CD14-positive monocyte (primary cell): ENCODE results near the gene C1orf105. TPM values are rescaled to one million over a fixed set of nuclear protein-coding genes. Genes with fewer than 3 reads are reported as not detected.
A peak's percentile ranks its signal among the peaks of the same experiment; 100 is the strongest.

Experiments used
- DNase-seq, 3 donors: peaks; one replicate each; pipeline ENCODE4 v3.0.0-alpha.2; 2011 to 2022
- H2AFZ ChIP-seq: 2 replicates; pipeline ENCODE4 v1.6.0; 2012; ENCODE audit warnings: mild to moderate bottlenecking, low read depth, low read length, inconsistent platforms; ENCODE audit not compliant: insufficient read depth, poor library complexity, severe bottlenecking
- H3K27ac ChIP-seq, 2 donors: 1 replicate in 1 of 2; 2 replicates in 1 of 2; pipeline ENCODE4 v1.5.1; 2012 to 2013; ENCODE audit warnings: low read length in 2 of 2, control low read depth in 1 of 2, inconsistent platforms in 1 of 2, low read depth in 1 of 2, mild to moderate bottlenecking in 1 of 2
- H3K27me3 ChIP-seq, 2 donors: one replicate each; pipeline versions ENCODE4 v1.6.0 to v1.6.1; 2011 to 2013; ENCODE audit warnings: low read length in 2 of 2; ENCODE audit not compliant: control insufficient read depth in 2 of 2, insufficient read depth in 2 of 2
- H3K36me3 ChIP-seq, 2 donors: replicated peaks in 1 of 2; 1 replicate in 1 of 2; 2 replicates in 1 of 2; pipeline versions ENCODE4 v1.5.1 to v1.6.1; 2012 to 2013; ENCODE audit warnings: low read length in 2 of 2, control low read depth in 1 of 2, inconsistent platforms in 1 of 2, mild to moderate bottlenecking in 1 of 2; ENCODE audit not compliant: insufficient read depth in 2 of 2, control insufficient read depth in 1 of 2
- H3K4me1 ChIP-seq, 2 donors: 1 replicate in 1 of 2; 2 replicates in 1 of 2; pipeline versions ENCODE4 v1.5.1 to v1.6.1; 2012 to 2013; ENCODE audit warnings: low read length in 2 of 2, control low read depth in 1 of 2, inconsistent platforms in 1 of 2, mild to moderate bottlenecking in 1 of 2, moderate library complexity in 1 of 2; ENCODE audit not compliant: insufficient read depth in 2 of 2, control insufficient read depth in 1 of 2
- H3K4me2 ChIP-seq: replicated peaks from 2 replicates; pipeline ENCODE3; 2012; ENCODE audit warnings: low read length, moderate library complexity, mild to moderate bottlenecking; ENCODE audit not compliant: poor library complexity, severe bottlenecking; ENCODE audit errors: extremely low read depth
- H3K4me3 ChIP-seq, 3 experiments: fragments of 200-600 bp in 1 of 3; sonication (generic) in 1 of 3; replicated peaks in 1 of 3; 1 replicate in 2 of 3; 2 replicates in 1 of 3; pipeline ENCODE4 v1.5.1; 2011 to 2013; ENCODE audit warnings: low read length in 3 of 3, mild to moderate bottlenecking in 3 of 3, control low read depth in 2 of 3, low read depth in 2 of 3, inconsistent platforms in 1 of 3, moderate library complexity in 1 of 3
- H3K79me2 ChIP-seq: 2 replicates; pipeline ENCODE4 v1.6.0; 2012; ENCODE audit warnings: mild to moderate bottlenecking, control low read depth, inconsistent platforms, low read length, moderate library complexity; ENCODE audit not compliant: insufficient read depth
- H3K9ac ChIP-seq: 2 replicates; pipeline ENCODE4 v1.6.0; 2017; ENCODE audit warnings: low read length, mild to moderate bottlenecking; ENCODE audit not compliant: insufficient read depth, poor library complexity, severe bottlenecking
- H3K9me3 ChIP-seq, 2 donors: replicated peaks in 1 of 2; 1 replicate in 1 of 2; 2 replicates in 1 of 2; pipeline versions ENCODE4 v1.5.1 to v1.6.1; 2012 to 2013; ENCODE audit warnings: low read length in 2 of 2, control low read depth in 1 of 2; ENCODE audit not compliant: control insufficient read depth in 1 of 2, insufficient read depth in 1 of 2
- H4K20me1 ChIP-seq: 2 replicates; pipeline ENCODE4 v1.6.0; 2012; ENCODE audit warnings: mild to moderate bottlenecking, low read length, control low read depth, moderate library complexity; ENCODE audit not compliant: insufficient read depth
- H3K27ac Mint-ChIP-seq, 7 donors: one replicate each; pipeline ENCODE4 v1.8.0; 2020; ENCODE audit warnings: mild to moderate bottlenecking in 7 of 7, mixed read lengths in 7 of 7, moderate library complexity in 6 of 7, inconsistent platforms in 2 of 7
- H3K27me3 Mint-ChIP-seq, 3 donors: one replicate each; pipeline ENCODE4 v1.8.0; 2021 to 2022; ENCODE audit warnings: low read depth in 3 of 3, mild to moderate bottlenecking in 3 of 3, mixed read lengths in 3 of 3, moderate library complexity in 3 of 3, inconsistent platforms in 1 of 3
- H3K36me3 Mint-ChIP-seq, 2 donors: one replicate each; pipeline ENCODE4 v1.8.0; 2020; ENCODE audit warnings: mixed read lengths in 2 of 2, inconsistent platforms in 1 of 2, mild to moderate bottlenecking in 1 of 2
- H3K4me1 Mint-ChIP-seq: one replicate; pipeline ENCODE4 v1.8.0; 2020; ENCODE audit warnings: mild to moderate bottlenecking, mixed read lengths
- H3K4me3 Mint-ChIP-seq, 2 donors: one replicate each; pipeline ENCODE4 v1.8.0; 2020; ENCODE audit warnings: mild to moderate bottlenecking in 2 of 2, mixed read lengths in 2 of 2, moderate library complexity in 1 of 2
- H3K9me3 Mint-ChIP-seq, 7 donors: one replicate each; pipeline ENCODE4 v1.8.0; 2020 to 2022; ENCODE audit warnings: mixed read lengths in 7 of 7, mild to moderate bottlenecking in 6 of 7, moderate library complexity in 6 of 7, inconsistent platforms in 2 of 7
- CTCF ChIP-seq: fragments of 200-600 bp; IDR thresholded peaks from one replicate; pipeline ENCODE4 v1.8.0; 2022; ENCODE audit warnings: antibody characterized with exemption, mild to moderate bottlenecking
- WGBS: methylation state at CpG from one replicate; pipeline ENCODE4 v1.1.5; 2013; ENCODE audit warnings: missing lambda C conversion rate; ENCODE audit not compliant: insufficient coverage; 5-methylcytosine and 5-hydroxymethylcytosine counted together
- intact Hi-C, 2 donors: fragments of 100-400 bp; cut with micrococcal nuclease; formaldehyde crosslinking; loops; one replicate each; pipeline versions ENCODE4 v1.15.0 to v1.15.1; 2023
- polyA plus RNA-seq, 3 donors: library from polyadenylated mRNA; depleted of rRNA in 1 of 3; unstranded in 2 of 3; stranded (reverse) in 1 of 3; fragments of 300-500 nt in 2 of 3; fragments of >200 nt in 1 of 3; fragmentation: Illumina TruSeq in 2 of 3; gene quantifications; 1 replicate in 2 of 3; 2 replicates in 1 of 3; pipeline ENCODE4 v1.2.3, GENCODE V29; 2012 to 2021

C1orf105 gene
- polyA plus RNA-seq, 3 donors = not detected

- Histone ChIP-seq H3K4me3 (no peak overlapping the region), H3K27ac (no peak overlapping the region), H3K4me1 (no peaks in the 10 kb centered on the region), H3K9me3 (no peaks in the 10 kb centered on the region), H4K20me1 (no peaks in the 10 kb centered on the region), H3K79me2 (no peaks in the 10 kb centered on the region), H3K9ac (no peak overlapping the region), H3K36me3 (no peaks in the 10 kb centered on the region), H3K4me2 (no peak overlapping the region), H2AFZ (no peak overlapping the region), H3K27me3 (no peaks in the 10 kb centered on the region)
- no peak for TF ChIP-seq CTCF
- Mint-ChIP-seq H3K36me3 (peaks cover 0 to 3% of the 10 kb centered on the region in 2 donors), H3K4me1 (peaks cover 12% of the 10 kb centered on the region), H3K27me3 (peaks cover 0 to 2% (median 2%) of the 10 kb centered on the region in 3 donors), H3K27ac (peak overlapping the region in 1 of 7 donors; percentile 22), H3K9me3 (peaks cover 0 to 3% (median 0%) of the 10 kb centered on the region in 7 donors), H3K4me3 (no peak overlapping the region)
- no peak for DNase-seq
- intact Hi-C loops = no loop called here
- WGBS = 96% methylated on average over 5 of the region's 9 CpGs
Measured at GRCh38 chr1:172390683-172391551, 29.6 kb upstream of the C1orf105 start.

- H3K27ac Mint-ChIP-seq = no peak overlapping the region
- no peak overlapping the region for H3K4me3 ChIP-seq
- H3K9me3 ChIP-seq = no peaks in the 10 kb centered on the region
- no peak overlapping the region for H3K4me3 Mint-ChIP-seq
- intact Hi-C loops = no loop called here
- H3K27me3 Mint-ChIP-seq = peaks cover 0 to 2% (median 2%) of the 10 kb centered on the region in 3 donors
- H3K4me2 ChIP-seq = no peak overlapping the region
- H3K36me3 Mint-ChIP-seq = peaks cover 0 to 2% of the 10 kb centered on the region in 2 donors
- H4K20me1 ChIP-seq = no peaks in the 10 kb centered on the region
- no peak for TF ChIP-seq CTCF
- WGBS = no CpG with 5 or more reads among the region's 1 CpG
- H3K36me3 ChIP-seq = no peaks in the 10 kb centered on the region
- no peaks in the 10 kb centered on the region for H3K4me1 ChIP-seq
- no peaks in the 10 kb centered on the region for H3K27me3 ChIP-seq
- H3K79me2 ChIP-seq = no peaks in the 10 kb centered on the region
- no peak overlapping the region for H3K27ac ChIP-seq
- H2AFZ ChIP-seq = no peak overlapping the region
- peaks cover 12% of the 10 kb centered on the region for H3K4me1 Mint-ChIP-seq
- no peak overlapping the region for H3K9ac ChIP-seq
- peaks cover 0 to 3% (median 0%) of the 10 kb centered on the region in 7 donors for H3K9me3 Mint-ChIP-seq
- DNase-seq = no peak
Measured at GRCh38 chr1:172391976-172392375, 28.5 kb upstream of the C1orf105 start.
